SJCRH30 (cell line): ENCODE measurements around the gene ELMO1. TPM values are rescaled to one million over a fixed set of nuclear protein-coding genes. Genes with fewer than 3 reads are reported as not detected.

ENCODE experiments used
- DNase-seq, 2 experiments: peaks; one replicate each; pipeline ENCODE4 v3.0.0-alpha.2; 2015 to 2020
- H3K27ac ChIP-seq: fragments of 250-450 bp; sonication (Bioruptor Pico); 2 replicates; pipeline ENCODE4 v1.5.1; 2020; ENCODE audit warnings: mild to moderate bottlenecking, moderate library complexity
- H3K27me3 ChIP-seq: fragments of 250-450 bp; sonication (Bioruptor Pico); 2 replicates; pipeline ENCODE4 v1.5.1; 2020; ENCODE audit warnings: mild to moderate bottlenecking, moderate library complexity
- H3K36me3 ChIP-seq: fragments of 250-450 bp; sonication (Bioruptor Pico); 2 replicates; pipeline ENCODE4 v1.5.1; 2020; ENCODE audit warnings: mild to moderate bottlenecking, moderate library complexity
- H3K4me1 ChIP-seq: fragments of 250-450 bp; sonication (Bioruptor Pico); 2 replicates; pipeline ENCODE4 v1.5.1; 2020; ENCODE audit warnings: mild to moderate bottlenecking, moderate library complexity
- H3K4me3 ChIP-seq: fragments of 250-450 bp; sonication (Bioruptor Pico); 2 replicates; pipeline ENCODE4 v1.5.1; 2020; ENCODE audit warnings: mild to moderate bottlenecking, moderate library complexity
- H3K9me3 ChIP-seq: fragments of 250-450 bp; sonication (Bioruptor Pico); replicated peaks from 2 replicates; pipeline ENCODE4 v1.5.1; 2020; ENCODE audit warnings: mild to moderate bottlenecking, moderate library complexity
- total RNA-seq: library from RNA; depleted of rRNA; stranded (reverse); fragments of >200 nt; shearing (Covaris generic); gene quantifications from 2 replicates; pipeline ENCODE4 v1.2.3, GENCODE V29; 2014

The ELMO1 gene
- total RNA-seq, 1 experiment from 2014 or later = 67.2 TPM

DNA sequence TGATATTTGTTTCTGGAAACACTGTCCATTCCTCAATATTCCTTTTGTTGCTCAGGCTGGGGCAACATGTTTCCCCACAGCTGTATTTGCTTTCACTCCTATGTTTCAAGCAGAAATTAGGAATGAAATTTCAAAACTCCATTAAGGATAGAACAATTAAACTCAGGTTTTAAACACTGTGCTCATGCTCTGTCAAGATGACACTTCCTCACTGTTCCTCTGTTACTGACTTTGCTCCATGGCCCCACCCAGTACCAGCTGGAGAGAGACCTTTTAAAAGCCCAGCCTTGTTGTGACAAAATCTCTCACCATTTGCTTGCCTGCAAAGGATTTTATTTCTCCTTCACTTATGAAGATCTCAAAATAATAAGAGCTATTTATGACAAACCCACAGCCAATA, 197.4 kb downstream of the ELMO1 start:
- Histone ChIP-seq H3K27me3 (no peaks in the 10 kb centered on the region), H3K27ac (no peak overlapping the region), H3K4me3 (no peak overlapping the region), H3K4me1 (no peaks in the 10 kb centered on the region), H3K36me3 (0 out of 2 replicates have a peak, but pooled peaks cover 4% of the 10 kb centered on the region), H3K9me3 (no peaks in the 10 kb centered on the region; the same call in 1 of the 2 replicates)
- DNase-seq = no peak

DNA sequence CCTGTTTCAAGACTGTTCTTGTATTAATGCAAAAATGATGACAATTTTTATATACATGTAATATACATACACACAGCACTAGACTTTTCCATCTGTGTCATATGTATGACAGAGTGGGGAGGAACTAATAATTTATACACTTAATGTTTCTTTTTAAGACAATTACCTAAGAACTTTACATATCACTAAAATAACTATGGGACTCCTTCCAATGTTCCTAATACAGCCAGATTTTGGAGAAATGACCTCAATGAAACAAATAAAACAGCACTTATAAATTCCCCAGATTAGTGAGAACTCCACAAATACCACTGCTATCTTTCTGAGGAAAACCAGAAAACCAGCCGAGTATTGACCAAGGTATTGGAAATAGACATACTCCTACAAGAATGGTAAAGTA, 199.4 kb downstream of the ELMO1 start:
- Histone ChIP-seq H3K9me3 (no peaks in the 10 kb centered on the region; the same call in 1 of the 2 replicates), H3K27ac (no peak overlapping the region)

DNA sequence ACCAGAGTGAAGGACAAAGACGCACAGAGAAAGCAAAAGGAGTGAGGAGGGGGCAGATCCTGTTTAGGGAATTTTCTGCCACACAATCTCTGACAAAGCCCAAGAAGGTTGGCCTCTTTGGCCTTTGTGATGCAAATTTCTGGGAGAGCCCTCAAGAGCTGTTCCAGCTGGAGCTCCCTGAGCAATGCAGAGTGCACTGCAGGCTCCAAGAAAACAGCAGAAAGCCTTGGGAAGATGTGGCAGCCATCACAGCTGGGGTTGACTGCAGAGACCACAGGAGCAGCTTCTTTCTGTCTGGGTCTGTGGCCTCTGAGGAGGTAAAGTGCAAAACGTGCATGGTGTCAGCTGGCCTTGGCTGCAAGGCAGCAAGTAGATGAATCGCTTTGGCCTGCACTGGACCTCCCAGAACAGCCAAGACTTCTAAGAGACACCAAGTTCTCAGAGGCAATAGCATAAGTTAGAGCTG, 200.2 kb downstream of the ELMO1 start:
- no peak for DNase-seq
- Histone ChIP-seq H3K27me3 (no peaks in the 10 kb centered on the region), H3K4me3 (no peak overlapping the region), H3K9me3 (no peaks in the 10 kb centered on the region; the same call in 1 of the 2 replicates), H3K27ac (no peak overlapping the region), H3K4me1 (no peaks in the 10 kb centered on the region), H3K36me3 (no peaks in the 10 kb centered on the region; the same call in 1 of the 2 replicates)

More for the DNA sequence above, 199.4 kb downstream of the ELMO1 start:
- no peak for DNase-seq
- H3K27me3 ChIP-seq = no peaks in the 10 kb centered on the region
- H3K4me1 ChIP-seq = no peaks in the 10 kb centered on the region
- H3K4me3 ChIP-seq = no peak overlapping the region
- no peaks in the 10 kb centered on the region for H3K36me3 ChIP-seq

DNA sequence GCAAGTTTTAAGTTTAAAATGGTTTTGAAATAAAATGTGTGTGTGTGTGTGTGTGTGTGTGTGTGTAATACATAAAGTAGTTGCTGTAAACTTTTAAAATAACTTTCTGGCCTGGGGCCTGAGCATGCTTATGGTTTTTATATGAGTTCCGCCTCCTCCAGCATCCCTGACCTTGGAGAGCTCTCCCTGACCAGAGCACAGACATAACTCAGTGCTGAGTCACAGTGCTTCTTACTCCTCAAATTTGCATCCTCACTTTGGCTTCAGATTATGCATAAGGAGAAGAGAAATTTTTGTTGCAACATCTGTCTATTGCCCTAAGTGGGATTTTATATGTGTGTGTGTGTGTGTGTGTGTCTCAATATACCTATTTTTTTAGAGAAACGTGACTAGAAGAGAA, 200.8 kb downstream of the ELMO1 start:
- peak; percentile 22 to 27 for DNase-seq
- Histone ChIP-seq H3K27ac (no peak overlapping the region), H3K4me3 (no peak overlapping the region), H3K36me3 (peaks cover 1% of the 10 kb centered on the region; the same call in 1 of the 2 replicates), H3K27me3 (no peaks in the 10 kb centered on the region), H3K4me1 (no peaks in the 10 kb centered on the region), H3K9me3 (no peaks in the 10 kb centered on the region)

DNA sequence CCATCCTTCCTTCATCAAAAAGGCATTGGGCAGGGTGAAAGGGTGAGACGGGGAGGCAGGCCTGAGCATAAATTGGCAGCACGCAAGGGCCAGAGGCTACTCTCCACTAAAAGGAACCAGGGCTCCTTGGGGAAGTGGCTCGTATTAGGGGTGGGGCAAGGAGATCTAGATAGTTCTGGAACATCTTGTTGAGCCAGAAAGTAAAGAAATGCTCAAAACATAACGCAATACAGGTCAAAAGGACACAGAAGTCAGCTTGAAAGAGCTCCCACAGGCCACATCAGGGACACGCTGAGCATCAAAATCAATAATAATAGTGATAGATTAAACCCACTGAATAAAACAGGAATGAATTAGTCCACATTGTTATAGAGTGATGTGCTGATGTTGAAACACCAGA, 203.1 kb downstream of the ELMO1 start:
- H3K27ac ChIP-seq = no peak overlapping the region
- no peaks in the 10 kb centered on the region for H3K9me3 ChIP-seq
- no peak overlapping the region for H3K4me3 ChIP-seq
- H3K4me1 ChIP-seq = no peaks in the 10 kb centered on the region
- H3K27me3 ChIP-seq = no peaks in the 10 kb centered on the region
- peaks cover 2% of the 10 kb centered on the region; the same call in 1 of the 2 replicates for H3K36me3 ChIP-seq
- DNase-seq = no peak

DNA sequence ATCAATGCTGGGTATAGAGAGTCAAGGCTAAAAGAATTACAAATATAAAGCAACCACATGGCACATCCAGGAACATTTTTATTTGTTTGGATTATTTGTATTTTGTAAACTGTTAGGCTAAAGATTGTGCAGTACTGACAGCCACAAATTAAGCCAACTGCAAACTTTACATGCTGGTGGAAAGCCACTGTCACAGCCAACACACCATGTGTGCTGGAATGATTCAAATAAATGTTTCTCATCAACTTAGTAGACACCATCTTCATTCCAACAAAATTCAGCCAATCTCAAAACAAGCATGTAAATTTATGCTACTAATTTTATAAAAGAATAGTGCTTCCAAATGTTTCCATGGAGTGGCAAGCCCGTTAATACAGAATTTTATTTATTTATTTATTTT, 211.8 kb downstream of the ELMO1 start:
- no peaks in the 10 kb centered on the region for H3K4me1 ChIP-seq
- H3K9me3 ChIP-seq = no peaks in the 10 kb centered on the region
- H3K36me3 ChIP-seq = 0 out of 2 replicates have a peak, but pooled peaks cover 6% of the 10 kb centered on the region
- DNase-seq = no peak
- no peaks in the 10 kb centered on the region for H3K27me3 ChIP-seq
- no peak overlapping the region for H3K4me3 ChIP-seq
- H3K27ac ChIP-seq = no peak overlapping the region

DNA sequence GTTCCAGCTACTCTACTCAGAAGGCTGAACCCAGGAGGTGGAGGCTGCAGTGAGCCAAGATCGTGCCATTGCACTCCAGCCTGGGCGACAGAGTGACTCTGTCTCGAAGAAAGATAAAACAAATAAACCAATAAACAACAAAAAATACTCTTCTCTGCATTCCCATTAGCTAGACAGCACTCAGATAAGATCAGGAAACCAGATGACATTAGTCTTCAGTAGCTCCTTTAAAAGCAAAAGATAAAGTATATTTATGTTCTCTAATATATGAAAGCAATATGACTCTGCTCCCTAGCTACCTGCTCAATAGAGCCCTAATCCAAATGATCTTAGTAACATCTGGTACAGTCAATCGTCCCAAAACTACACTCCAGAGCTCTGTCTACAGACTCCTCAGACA, 212.9 kb downstream of the ELMO1 start:
- no peaks in the 10 kb centered on the region for H3K4me1 ChIP-seq
- no peaks in the 10 kb centered on the region for H3K9me3 ChIP-seq
- no peak overlapping the region for H3K27ac ChIP-seq
- 0 out of 2 replicates have a peak, but pooled peaks cover 6% of the 10 kb centered on the region for H3K36me3 ChIP-seq
- DNase-seq = peak in 1 of 2 experiments; percentile 44
- H3K27me3 ChIP-seq = no peaks in the 10 kb centered on the region
- no peak overlapping the region for H3K4me3 ChIP-seq

DNA sequence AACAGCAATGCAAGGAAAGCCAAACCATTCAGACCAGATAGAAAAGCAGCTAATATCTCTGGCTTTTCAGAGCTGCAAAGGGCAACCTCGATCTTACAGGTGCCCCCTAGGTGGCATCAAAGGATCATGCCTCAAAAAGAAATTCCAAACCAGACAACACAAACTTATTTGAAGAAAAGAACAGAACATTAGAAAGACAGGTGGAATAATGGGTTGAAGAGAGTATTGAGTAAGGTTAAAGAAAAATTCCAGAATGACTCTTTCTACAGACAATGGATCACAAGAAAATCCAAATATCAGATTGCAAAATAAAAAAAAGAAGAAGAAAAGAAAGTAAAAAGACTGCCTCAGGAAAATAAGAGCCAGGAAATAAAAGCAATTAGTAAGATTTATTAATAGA, 213.7 kb downstream of the ELMO1 start:
- H3K27me3 ChIP-seq = no peaks in the 10 kb centered on the region
- peak in 1 of 2 experiments; percentile 44 for DNase-seq
- no peaks in the 10 kb centered on the region for H3K4me1 ChIP-seq

DNA sequence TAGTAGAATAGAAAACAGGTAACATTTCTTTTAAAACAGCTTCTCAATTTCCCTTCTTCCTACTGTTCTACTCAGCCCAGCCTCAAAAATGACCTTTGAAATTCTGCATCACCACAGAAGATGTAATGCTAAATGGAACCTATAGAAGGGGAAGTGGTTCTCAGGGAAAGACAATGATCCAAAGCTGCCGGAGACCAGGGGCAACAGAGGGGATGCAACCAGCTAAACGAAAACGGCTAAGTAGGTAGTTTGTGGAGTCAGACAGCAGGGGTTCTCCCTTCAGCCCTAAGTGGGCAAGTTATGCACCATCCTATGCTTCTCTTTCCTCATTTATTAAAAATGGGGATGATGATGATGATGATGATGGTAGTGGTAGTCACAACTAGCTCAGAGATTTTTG, 214.3 kb downstream of the ELMO1 start:
- Histone ChIP-seq H3K27ac (no peak overlapping the region), H3K4me3 (no peak overlapping the region), H3K9me3 (no peaks in the 10 kb centered on the region), H3K4me1 (no peaks in the 10 kb centered on the region), H3K36me3 (0 out of 2 replicates have a peak, but pooled peaks cover 2% of the 10 kb centered on the region), H3K27me3 (no peaks in the 10 kb centered on the region)
- no peak for DNase-seq

More for the DNA sequence above, 213.7 kb downstream of the ELMO1 start:
- H3K9me3 ChIP-seq = no peaks in the 10 kb centered on the region
- 0 out of 2 replicates have a peak, but pooled peaks cover 2% of the 10 kb centered on the region for H3K36me3 ChIP-seq
- H3K4me3 ChIP-seq = no peak overlapping the region
- no peak overlapping the region for H3K27ac ChIP-seq

DNA sequence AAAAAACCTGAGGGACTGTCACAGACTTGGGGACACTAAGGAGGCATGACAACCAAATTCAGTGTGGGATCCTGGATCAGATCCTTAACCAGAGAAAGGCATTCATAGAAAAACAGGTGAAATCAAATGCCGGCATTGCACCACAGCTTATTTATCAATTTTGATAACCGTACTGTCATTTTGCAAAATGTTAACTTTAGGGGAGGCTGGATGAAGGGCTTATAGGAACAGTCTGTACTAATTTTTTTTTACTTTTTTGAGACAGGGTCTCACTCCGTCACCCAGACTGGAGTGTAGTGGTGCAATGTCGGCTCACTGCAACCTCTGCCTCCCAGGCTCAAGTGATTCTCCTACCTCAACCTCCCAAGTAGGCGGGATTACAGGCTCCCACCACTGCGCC, 217.1 kb downstream of the ELMO1 start:
- 0 out of 2 replicates have a peak, but pooled peaks cover 2% of the 10 kb centered on the region for H3K36me3 ChIP-seq
- no peaks in the 10 kb centered on the region for H3K27me3 ChIP-seq
- no peaks in the 10 kb centered on the region for H3K4me1 ChIP-seq
- H3K27ac ChIP-seq = no peak overlapping the region
- DNase-seq = no peak
- no peak overlapping the region for H3K4me3 ChIP-seq
- no peaks in the 10 kb centered on the region for H3K9me3 ChIP-seq

DNA sequence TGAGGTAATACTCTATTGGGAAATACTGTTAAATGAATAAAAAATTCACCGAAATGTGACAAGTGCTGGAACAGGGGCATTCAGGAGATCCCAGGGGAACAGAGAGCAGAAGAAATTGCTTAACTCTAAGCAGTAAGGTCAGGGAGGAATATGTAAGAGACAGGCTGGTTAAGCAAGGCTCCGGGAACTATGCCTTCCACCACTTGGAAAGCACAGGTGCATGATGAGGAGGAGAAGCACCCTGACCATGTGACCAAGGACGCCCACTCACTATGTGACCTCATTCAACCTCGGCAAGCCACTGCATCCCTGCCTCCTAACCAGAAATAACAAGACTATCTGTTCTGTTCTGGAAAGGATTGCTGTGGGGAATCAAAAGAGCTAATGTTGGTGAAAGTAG, 218.4 kb downstream of the ELMO1 start:
- Histone ChIP-seq H3K27ac (no peak overlapping the region), H3K27me3 (no peaks in the 10 kb centered on the region), H3K9me3 (no peaks in the 10 kb centered on the region), H3K36me3 (0 out of 2 replicates have a peak, but pooled peaks cover 2% of the 10 kb centered on the region), H3K4me1 (no peaks in the 10 kb centered on the region), H3K4me3 (no peak overlapping the region)
- DNase-seq = peak; percentile 7 to 30

DNA sequence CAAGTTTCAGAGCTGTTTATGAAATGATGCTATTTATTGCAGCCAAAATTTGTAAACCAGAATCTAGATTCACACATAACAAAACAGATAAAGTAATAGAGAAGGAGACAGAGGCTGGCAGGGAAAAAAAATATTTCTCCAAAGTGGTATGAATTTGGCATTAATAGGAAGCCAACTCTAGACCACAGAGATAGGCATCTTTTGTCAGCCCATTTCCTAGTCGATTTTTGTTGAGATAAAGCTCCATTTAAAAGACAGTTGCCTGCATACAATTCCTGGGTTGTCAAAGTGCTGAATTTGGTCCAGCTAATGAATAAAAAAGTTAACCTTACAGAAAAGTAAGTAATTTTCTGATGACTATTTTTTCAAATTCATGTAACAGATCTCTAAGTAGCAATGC, 219.3 kb downstream of the ELMO1 start:
- no peaks in the 10 kb centered on the region for H3K36me3 ChIP-seq
- no peak overlapping the region for H3K4me3 ChIP-seq
- no peak for DNase-seq
- H3K4me1 ChIP-seq = no peaks in the 10 kb centered on the region
- no peaks in the 10 kb centered on the region for H3K27me3 ChIP-seq
- H3K9me3 ChIP-seq = no peaks in the 10 kb centered on the region
- no peak overlapping the region for H3K27ac ChIP-seq

DNA sequence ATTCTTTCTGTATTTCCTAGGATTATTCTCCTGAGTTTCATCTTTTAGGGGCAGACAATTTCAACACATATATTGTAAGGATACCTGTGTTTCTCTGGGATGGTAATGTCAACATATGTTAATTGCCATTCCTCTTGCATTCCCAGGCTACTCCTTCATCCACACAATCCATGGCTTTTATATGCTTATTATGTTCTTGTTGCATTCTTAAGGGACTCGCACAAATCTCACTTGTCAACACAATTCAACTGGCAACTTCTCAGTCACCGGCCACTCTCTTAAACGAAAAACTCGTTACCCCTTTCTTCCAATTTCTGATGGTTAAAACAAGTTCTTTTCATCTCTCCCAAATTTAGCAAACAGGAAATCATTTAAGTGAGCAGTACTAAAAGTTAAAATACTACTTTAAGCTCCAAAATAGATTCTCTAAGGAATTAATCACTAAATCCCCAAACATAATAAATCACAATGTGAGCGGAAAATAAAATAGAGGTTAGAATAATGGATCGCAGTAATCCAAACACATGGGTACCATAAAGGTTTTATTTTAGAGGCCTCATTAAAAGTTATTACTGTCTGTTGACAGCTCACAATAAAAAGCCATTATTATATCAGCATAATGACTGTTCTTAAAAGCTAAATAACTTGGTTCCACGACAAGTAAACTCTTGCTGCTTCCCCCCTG, 223.2 kb downstream of the ELMO1 start:
- H3K4me1 ChIP-seq = no peaks in the 10 kb centered on the region; the same call in 1 of the 2 replicates
- H3K36me3 ChIP-seq = peaks cover 8% of the 10 kb centered on the region; the same call in 1 of the 2 replicates
- H3K27me3 ChIP-seq = no peaks in the 10 kb centered on the region
- no peak for DNase-seq
- no peak overlapping the region for H3K27ac ChIP-seq
- no peaks in the 10 kb centered on the region for H3K9me3 ChIP-seq
- H3K4me3 ChIP-seq = no peak overlapping the region

DNA sequence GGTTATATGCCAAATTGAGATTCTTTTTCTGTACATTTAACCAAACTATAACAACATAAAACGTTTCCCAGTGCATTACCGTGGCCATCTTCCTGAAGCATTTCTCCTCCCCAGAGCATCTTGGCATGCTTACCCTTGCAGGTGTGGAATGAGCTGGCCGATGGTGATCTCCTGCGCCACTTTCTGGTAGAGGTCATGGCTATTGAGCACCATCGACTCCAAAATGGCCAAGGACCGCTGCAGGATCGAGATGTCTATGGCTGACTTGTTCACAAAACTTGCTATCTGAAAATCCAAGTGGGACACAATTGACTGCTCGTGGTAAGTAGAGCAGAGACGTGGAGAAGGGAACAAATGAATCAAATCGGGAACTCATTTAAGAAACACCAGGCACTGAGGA, 223.9 kb downstream of the ELMO1 start:
- no peak overlapping the region for H3K27ac ChIP-seq
- H3K4me3 ChIP-seq = no peak overlapping the region
- H3K9me3 ChIP-seq = no peaks in the 10 kb centered on the region
- peaks cover 8% of the 10 kb centered on the region; the same call in 1 of the 2 replicates for H3K36me3 ChIP-seq
- DNase-seq = no peak
- no peaks in the 10 kb centered on the region for H3K27me3 ChIP-seq
- no peaks in the 10 kb centered on the region; the same call in 1 of the 2 replicates for H3K4me1 ChIP-seq

DNA sequence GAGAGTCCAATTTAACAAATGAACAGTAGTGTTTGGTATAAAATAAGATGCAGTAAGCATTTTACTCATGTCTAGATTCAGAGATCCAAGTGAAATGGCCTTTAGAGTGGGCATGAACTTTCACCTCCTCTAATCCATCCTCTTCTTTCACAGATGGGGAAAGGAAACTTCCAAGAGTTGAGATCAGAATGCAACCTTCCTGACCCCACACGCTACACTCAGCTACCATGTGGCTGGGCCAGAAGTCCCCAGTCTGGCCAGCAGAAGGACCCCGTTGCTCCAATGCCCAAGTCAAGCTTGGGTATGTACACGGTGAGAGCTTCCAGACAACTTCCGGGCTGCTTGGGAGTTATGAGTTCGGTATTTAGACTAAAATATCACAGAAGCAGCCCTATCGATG, 228.0 kb downstream of the ELMO1 start:
- Histone ChIP-seq H3K36me3 (peaks cover 8% of the 10 kb centered on the region; the same call in 1 of the 2 replicates), H3K27me3 (no peaks in the 10 kb centered on the region)
- DNase-seq = no peak

More for the DNA sequence above, 228.0 kb downstream of the ELMO1 start:
- H3K4me1 ChIP-seq = no peaks in the 10 kb centered on the region; the same call in 1 of the 2 replicates
- no peak overlapping the region for H3K4me3 ChIP-seq
- H3K9me3 ChIP-seq = no peaks in the 10 kb centered on the region
- no peak overlapping the region for H3K27ac ChIP-seq
